Ecto neural progenitor cell (in vitro differentiated cells): ENCODE data around the gene SLC5A9.
A peak's percentile ranks its signal among the peaks of the same experiment; 100 is the strongest.

ENCODE experiments used
- DNase-seq: peaks from one replicate; pipeline ENCODE4 v3.0.0-alpha.2; 2018; ENCODE audit warnings: low spot score

The SLC5A9 gene

DNA sequence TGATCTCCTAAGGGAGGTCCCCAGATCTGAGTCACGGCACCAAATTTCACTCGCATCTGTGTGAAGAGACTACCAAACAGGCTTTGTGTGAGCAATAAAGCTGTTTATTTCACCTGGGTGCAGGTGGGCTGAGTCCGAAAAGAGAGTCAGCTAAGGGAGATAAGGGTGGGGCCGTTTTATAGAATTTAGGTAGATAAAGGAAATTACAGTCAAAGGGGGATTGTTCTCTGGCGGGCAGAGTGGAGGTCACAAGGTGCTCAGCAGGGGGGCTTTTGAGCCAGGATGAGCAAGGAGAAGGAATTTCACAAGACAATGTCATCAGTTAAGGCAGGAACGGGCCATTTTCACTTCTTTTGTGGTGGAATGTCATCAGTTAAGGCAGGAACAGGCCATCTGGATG lies 8.2 kb upstream of the SLC5A9 start:
- peak; percentile 16 for DNase-seq

DNA sequence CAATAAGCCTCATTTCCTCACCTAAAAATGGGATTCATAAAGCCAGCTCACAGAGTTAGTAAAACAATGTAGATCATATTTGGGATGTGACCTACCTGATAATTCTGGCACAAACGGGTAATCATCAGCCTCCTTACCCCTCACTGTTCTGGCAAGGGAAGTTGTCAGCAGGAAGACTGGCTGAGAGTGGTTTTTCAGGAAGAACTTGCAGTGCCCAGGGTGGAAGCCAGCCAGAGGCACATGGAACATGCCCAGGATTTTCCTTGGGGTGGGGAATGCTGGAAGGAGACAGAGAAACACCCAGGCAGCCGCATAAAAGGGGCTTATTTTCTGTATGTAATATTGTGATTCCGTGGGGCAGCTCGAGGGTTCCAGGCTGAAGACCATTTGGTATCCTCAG lies 7.7 kb upstream of the SLC5A9 start:
- DNase-seq: no peak

- DNase-seq: no peak
These were observed 7.3 kb upstream of the SLC5A9 start for GRCh38 chr1:48215222-48215621.

- no peak for DNase-seq
These were observed 6.6 kb upstream of the SLC5A9 start for GRCh38 chr1:48215889-48216288.

- DNase-seq: no peak
These were observed 6.2 kb upstream of the SLC5A9 start for GRCh38 chr1:48216313-48216712.

GRCh38 chr1:48216941-48217340 lies 5.6 kb upstream of the SLC5A9 start:
- DNase-seq: no peak

- DNase-seq: no peak
These were observed 4.7 kb upstream of the SLC5A9 start for GRCh38 chr1:48217856-48218255.

DNA sequence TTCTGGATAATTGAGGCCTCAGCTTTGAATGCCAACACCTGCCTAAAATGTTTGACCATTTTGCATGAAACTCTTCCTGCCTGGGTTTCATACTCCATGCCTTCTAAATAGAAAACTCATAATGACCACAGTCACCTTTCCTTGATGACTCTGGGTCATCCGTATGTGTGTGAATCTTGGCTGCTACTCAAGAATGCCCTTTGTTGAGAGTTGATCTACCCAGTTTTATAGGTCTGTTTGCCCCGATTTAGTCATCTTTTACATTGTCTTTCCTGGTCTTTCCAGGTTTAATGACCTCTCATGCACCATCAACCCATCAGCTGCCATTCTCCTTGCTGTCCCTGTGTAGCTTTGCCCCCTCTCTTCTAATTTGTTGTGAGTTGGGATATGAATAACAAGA lies 2.7 kb upstream of the SLC5A9 start:
- no peak for DNase-seq

DNA sequence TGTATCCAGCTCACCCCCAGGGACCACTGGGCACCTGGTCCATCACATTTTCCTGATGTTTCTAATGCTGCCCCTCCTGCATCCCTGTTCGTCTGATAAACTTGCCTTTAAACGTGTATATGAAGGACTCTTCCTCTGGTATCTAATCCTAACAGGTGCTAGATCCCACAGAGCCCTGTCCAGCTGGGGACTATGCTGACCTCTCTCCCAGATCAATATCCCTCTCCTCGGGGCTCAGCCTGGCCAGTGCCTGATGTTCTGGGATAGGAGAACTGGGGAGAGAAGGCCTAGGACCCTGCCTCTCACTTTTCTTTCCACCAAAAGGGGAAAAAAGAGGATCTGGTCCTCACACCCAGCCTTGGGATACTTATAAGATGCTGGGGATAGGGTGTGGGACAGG lies 1.4 kb upstream of the SLC5A9 start:
- no peak for DNase-seq

GRCh38 chr1:48221657-48222056 lies 859 bp upstream of the SLC5A9 start:
- DNase-seq: no peak

DNA sequence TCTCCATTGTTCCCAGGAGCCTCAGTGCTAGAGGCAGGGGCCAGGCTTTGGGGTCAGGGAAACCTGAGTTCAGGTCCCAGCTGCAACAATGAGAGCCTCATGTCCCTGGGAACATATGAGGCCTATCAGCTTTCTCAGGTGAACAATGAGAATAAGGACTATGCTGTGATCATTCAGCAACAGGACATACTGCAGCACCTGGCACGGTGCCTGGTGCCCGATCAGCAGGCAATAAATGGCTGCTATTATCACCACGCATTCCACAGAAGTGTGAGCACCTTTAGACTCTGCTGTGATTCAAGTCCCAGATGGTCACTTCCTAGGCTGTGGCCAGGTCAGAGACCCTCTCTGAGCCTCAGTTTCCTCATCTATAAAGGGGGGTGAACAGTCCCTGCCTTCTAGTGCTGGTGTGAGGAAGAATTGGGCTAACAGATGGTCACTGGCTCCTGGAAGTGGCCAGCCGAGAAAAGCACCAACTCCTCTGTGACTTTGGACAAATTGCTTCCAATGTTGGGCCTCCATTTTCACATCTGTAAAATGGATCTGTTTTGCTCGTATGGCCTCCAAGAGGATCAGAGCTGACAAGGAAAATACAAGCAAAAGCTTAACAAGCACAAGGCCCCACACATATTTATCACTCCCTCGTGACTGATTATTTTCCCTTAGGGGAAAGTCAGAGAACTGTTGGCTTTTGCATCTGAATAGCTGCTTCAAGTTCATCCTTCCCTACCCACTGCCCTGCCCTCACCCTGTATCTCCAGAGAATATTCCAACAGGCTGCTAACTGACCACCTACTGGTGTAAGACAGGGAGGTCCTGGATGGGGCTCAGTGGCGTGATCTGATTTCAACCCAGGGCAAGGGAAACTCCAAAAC lies 1.1 kb downstream of the SLC5A9 start:
- DNase-seq: no peak

DNA sequence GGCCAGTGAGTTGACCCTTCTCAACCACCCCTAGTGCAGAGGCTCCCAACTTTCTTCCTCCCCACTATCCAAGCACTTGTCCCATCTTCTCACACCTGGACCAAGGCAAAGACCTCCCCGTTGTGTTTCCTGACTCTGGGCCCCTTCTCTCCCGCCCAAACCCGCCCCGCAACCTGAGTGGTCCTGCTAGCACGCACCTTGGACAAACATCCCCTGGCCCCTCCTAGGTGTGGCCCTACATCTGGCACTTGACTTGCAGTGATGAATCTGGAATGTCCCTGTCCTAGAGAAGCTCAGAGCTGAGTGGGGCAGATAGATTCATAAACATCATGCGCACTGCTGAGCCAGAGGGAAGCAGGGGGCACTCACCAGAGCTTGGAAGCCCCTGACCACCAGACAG lies 2.3 kb downstream of the SLC5A9 start:
- DNase-seq: no peak

DNA sequence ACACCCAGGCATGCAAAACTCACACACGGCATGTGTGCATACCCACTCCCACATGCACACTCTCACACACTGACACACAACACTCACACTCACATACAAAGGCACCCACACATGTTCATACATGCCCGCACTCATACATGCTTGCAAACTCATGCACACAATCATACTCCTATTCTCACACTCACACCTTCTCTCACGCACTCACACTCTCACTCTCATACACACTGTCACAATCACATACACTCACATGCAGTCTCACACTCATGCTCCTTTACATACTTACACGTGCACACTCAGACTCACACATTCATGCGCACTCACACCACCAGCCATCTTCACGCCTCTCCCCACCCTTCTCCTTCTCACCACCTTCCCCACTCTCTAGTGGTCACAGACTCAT lies 3.1 kb downstream of the SLC5A9 start:
- DNase-seq: no peak

DNA sequence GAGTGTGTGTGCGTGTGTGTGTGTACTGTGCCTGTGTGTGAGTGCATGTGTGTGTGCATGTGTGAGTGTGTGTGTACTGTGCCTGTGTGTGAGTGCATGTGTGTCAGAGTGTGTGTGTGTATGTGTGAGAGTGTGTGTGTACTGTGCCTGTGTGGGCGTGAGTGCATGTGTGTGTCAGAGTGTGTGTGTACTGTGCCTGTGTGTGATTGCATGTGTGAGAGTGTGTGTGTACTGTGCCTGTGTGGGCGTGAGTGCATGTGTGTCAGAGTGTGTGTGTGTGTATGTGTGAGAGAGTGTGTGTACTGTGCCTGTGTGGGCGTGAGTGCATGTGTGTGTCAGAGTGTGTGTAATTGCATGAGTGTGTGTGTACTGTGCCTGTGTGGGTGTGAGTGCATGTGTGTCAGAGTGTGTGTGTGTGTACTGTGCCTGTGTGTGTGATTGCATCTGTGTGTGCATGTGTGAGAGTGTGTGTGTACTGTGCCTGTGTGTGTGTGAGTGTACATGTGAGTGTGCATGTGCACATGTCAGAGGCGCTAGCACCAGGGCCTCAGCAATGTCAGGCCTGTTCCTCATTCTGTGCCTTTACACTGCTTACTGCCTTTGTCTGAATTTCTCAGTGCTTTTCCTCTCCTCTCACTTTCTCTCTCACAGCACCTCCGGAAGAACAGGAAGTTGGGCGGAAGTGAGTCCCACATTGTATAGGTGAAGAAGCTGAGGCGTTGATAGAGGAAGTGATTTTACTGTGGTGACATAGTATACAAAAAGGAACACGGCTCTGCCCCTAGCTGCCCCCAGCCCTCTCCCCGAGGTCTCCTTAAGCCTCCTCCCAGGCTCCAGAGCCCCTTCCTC lies 4.9 kb downstream of the SLC5A9 start:
- no peak for DNase-seq

DNA sequence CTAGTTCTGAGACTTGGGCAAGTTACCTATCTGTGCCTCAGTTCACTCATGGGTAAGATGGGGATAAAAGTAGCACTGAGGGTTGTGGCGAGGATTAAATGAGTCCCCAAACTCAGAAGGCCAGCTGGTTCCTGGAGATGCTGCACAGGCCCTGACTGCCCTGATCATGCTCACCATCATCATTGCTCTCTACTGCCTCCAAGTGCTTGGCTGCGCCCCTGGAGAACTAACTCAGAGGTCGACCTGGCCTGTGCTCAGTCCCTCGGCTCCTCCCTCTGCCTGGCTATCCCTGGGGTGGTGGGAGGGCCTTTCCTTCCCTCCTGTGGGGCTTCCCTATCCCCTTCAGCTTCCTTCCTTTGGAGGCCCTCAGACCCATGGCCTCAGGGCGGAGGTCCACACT lies 5.6 kb downstream of the SLC5A9 start:
- peak; percentile 59 for DNase-seq

GRCh38 chr1:48229317-48229716 lies 6.8 kb downstream of the SLC5A9 start:
- no peak for DNase-seq

DNA sequence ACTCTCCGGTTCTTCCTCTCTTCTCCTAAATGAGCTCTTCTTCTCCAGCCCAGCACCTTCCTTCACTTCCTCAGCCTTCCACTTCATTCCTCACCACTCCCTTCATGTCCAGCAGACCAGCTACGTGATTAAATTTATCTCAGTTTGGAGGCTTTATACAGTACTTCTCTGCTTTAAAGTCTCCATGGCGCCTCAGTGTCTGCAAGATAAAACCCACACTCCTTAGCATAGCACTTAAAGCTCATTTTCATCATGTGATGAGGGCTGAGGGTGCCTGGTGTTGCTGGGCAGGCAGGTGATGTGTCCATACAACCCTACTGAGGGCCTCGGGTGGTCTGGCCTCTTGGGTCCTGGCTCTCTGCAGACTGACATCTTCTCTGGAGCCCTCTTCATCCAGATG lies 7.7 kb downstream of the SLC5A9 start:
- DNase-seq: no peak

DNA sequence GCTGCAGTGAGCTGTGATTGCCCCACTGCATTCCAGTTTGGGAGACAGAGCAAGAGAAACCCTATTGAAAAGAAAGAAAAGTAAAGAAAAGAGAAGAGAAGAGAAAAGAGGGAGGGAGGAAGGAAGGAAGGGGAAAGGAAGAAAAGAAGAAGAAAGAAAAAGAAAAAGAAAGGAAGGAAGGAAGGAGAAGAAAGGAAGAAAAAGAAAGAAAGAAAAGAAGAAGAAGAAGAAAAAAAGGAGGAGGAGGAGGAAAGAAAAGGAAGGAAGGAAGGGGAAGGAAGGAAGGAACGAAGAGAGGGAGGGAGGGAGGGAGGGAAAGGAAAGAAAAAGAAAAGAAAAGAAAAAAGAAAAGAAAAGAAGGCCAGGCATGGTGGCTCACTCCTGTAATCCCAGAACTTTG lies 10.2 kb downstream of the SLC5A9 start:
- no peak for DNase-seq

DNA sequence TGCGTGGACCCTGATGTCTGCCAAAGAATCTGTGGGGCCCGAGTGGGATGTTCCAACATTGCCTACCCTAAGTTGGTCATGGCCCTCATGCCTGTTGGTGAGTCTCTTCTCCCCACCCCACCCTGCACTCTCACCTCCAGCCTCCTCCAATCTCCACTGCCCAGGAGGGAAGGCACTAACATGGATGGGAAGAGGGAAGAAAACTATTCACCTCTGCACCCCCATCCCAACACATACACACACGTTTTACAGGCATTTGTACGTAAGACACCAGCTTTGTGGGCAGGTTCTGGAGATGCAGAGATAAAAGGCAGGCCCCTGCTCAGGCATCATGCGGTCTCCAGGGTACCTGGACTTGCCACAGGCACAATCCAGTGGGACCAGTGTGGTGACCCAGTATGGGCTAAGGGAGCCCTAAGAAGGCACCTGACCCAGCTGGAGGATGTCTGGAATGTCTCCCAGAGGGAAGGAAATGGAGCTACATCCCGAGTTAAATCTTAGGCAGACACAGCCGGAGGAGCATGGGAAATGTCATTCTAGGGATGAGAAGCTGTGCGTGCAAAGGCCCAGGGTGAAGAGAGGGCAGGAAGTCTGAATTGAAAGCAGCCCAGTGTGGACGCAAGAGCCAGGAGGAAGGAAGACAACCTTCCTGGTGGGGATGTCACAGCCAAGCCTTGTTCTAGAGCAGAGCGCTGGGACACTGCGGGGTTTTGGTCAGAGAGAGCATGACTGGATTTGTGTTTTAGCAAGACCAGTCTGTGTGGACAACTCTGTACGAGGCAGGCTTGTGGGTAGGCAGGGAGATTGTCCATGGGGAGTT lies 11.4 kb downstream of the SLC5A9 start:
- DNase-seq: no peak

DNA sequence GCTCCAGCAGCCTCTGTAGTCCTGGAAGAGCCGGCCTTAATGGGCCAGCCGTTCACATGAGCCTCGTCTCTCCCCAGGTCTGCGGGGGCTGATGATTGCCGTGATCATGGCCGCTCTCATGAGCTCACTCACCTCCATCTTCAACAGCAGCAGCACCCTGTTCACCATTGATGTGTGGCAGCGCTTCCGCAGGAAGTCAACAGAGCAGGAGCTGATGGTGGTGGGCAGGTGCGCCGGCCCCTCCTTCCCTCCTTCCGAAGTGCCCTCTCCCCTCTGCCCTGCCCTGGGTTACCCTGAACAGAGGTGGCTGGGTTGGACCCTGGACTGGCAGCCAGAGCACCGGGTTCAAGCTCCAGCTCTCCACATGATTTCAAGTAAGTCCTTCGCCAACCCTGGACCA lies 13.1 kb downstream of the SLC5A9 start:
- DNase-seq: no peak

DNA sequence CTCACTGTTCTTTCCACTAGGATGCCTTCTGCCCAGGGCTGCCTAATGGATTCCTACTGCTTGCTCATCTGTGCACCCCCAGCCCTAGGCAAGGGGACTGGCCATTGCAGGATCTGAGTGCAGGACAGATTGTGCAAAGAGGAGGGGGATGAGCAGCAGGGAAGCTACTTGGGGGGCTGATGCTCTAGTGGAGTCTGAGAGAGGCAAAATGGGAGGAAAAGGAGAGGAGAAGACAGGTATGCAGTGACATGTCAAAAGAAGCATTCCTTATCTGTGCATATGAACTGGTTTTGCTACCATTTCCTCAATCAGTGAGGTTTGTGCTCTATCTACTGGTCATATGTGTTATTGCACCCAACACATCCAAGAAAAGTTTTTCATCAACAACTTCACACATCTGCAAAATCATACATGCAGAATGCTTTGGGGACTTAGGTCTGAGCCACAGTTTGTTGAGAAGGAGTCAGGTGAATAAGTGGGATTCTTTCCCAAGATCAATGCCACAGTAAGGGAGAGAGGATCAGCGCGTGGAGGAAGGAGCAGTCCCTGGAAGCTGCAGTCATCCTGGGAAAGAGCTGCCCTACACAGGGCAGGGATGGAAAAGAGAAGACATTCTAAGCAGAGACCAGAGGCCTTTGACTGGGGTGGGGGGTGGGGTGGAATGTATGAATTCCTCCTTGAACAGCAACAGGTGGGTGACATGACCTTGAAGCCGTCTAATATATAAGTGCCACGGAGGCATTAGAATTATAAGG lies 14.4 kb downstream of the SLC5A9 start:
- peak; percentile 56 for DNase-seq
